GM18867 (cell line): Measurements from ENCODE around the gene SLC13A4.
"Not testable (repeated sequence)": the region's sequence is repeated elsewhere in the genome, so short reads cannot be mapped to it uniquely, and the experiment has no call there.

ENCODE experiments used
- ATAC-seq: cut with Tn5 transposase; IDR thresholded peaks from one replicate; pipeline ENCODE4 v1.9.1; 2021; ENCODE audit warnings: mild to moderate bottlenecking, moderate library complexity; ENCODE audit not compliant: unreplicated experiment

The SLC13A4 gene

GRCh38 chr7:135704074-135704473 is 23.9 kb downstream of the SLC13A4 start:
- ATAC-seq: no peak

DNA sequence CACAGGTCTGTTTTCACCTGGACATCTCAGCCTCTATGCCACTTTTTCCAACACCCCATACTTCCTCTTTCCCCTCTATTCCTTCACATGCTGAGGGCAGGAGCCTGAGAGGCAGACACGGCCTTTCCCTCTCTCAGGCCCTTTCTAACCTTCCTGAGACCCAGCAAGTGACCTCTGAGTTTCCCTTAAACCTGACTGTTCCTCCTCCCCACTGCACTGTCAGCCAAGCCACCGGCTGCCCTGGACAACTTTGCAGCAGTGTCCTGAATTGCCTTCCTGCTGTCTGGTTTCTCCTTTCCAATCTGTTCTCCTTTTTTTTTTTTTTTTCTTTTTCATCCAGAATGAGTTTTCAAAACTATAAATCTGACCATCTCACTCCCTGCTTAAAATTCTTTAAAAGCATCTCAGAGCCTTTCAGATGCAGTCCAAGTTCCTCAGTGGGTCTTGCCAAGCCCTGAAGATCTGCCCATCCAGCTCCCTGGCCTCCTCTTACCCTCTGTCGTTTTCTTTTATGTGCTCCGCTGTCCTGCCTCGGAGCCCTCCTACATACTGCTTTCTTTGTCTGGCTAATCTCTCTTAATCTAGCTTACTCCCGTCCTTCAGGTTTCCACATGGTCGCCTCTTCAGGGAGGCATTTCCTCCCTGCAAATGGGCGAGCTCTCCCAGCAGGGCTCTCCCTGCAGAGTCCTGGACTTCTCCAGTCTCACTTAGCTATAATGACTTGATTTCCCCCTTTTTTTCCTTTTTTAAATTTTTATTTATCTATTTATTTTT is 30.5 kb downstream of the SLC13A4 start:
- ATAC-seq: no peak

DNA sequence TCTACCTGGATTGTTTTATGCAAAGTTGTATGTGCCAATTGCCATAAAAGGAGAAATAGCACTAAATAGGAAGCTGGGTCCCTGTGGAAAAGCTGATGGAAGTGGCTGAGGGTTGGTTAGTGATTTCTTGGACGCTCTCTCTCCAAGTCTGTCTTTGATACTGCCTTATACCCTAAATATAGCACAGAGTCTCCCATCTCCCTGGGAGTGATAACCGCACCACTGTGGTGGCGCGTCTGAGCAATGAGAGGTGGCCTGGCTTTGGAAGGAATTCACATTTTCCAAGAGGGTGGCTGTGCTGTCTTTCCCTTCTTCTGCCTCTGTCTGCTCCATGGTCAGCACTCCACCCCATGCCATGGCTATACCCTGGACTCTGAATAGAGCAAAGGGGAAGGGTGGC is 34.4 kb downstream of the SLC13A4 start:
- no peak for ATAC-seq

GRCh38 chr7:135692606-135693005 is 35.4 kb downstream of the SLC13A4 start:
- ATAC-seq: not testable (repeated sequence)

DNA sequence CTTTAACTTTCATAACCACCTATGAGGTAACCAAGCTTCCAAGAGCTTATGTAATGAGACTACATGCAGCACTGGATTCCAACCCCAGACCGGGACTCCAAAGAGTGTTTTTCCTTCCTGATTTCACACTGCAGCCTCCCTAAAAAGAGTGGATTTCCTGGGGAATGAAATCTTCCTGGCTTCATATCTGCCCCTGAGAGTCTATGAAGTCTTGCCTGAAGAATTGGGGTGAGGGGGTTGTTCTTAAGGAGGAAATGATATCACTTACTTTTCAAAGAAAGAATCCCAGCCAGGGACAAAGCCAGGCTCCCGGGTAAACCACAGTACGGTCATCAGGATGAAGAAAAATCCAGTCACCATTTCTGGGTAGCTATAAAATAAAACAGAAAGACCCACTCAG is 35.9 kb downstream of the SLC13A4 start:
- ATAC-seq: no peak

GRCh38 chr7:135690566-135690965 is 37.4 kb downstream of the SLC13A4 start:
- no peak for ATAC-seq

DNA sequence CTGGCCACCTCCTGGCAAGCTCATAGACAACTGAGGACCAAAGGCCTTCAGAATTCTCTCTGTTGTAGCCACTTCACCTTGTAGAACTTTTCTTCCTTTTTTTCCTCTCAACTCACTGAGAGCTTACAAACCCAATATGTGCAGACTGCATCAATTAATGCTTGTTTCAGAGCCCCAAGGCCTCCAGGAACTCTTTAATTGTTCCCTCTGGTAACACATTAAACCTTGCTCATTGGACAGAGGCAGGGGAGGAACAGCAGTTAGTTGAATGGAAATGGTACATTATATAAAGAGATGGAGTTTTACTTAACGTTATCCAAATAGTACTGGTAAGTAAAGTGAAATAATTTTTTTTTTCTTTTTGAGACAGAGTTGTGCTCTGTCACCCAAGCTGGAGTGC is 40.5 kb downstream of the SLC13A4 start:
- no peak for ATAC-seq

- ATAC-seq: no peak
Observed at GRCh38 chr7:135685306-135686084, 42.5 kb downstream of the SLC13A4 start.

DNA sequence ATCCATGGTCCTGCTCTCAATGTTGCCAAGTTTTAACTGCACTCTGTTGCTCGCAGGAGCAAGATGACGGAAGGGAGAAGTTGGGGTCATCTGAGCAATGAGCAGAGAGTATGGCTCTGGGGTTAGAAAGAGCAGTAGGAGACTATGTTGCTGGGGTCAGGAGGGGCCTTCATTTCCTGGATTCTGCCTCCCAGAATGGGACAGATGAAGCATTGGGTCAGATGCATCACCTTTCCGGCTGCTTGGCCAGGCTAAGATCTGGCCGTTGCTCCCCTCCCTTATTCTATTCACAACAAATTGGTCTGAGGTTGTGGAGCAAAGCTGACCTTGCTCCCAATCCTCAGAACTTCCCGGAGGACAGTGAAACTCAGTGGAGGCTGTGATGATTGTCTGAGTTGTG is 43.3 kb downstream of the SLC13A4 start:
- no peak for ATAC-seq

- no peak for ATAC-seq
Observed at GRCh38 chr7:135684136-135684535, 43.9 kb downstream of the SLC13A4 start.

DNA sequence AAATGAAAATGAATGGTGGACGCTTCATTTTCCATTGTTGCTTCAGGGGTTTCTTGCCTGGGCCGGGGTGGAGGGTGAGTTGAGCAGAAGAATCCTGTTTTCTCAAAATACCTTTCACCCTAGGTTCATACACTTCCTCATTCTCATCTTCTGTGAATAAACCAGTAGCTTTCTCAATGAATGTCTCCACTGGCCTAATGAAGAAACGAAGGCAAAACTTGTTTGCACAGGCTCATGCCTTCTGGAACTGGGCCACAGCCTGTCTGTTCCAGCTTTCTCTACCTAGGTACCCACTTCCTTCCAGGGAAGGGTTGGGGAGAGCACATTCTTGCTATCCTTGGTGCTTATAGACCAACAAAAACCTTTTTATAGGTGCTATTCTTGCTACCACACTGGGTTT is 44.4 kb downstream of the SLC13A4 start:
- no peak for ATAC-seq

DNA sequence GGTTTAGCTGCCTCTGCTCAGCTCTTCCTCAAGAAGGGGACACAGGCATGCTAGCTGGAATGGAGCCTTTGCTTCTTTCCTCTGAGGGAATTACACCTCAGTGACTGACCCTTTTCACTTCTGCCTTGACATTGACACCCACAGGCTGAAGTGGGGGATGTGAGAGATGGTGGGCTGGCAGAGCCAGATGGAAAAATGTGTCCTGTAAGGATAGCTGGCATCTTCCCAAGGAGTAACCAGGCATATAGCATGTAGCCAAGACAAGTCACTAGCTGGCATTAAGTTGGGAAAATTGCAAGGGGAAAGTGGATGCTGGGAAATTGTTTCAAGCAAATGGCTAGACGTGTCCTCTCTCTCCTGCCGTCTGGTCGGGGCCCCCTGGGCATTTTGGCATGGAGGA is 45.8 kb downstream of the SLC13A4 start:
- no peak for ATAC-seq

DNA sequence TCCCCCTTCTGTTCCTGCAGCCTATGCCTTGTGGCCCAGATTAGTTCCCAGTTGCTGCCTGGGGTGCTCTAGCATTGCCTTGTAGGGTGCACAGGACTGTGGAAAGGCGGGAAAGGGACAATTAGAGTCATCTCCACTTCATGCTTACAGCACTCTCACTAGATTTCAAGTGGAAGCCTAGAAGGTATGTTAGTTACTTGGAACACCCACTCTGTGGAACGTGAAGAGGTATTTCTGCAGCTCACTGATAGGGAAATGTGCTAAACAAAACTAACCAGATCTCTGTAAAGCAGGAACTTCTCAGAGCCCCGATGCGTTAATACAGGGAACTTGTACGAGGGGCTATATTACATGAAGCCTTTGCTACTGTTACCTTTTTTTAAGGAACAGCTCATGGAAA is 46.2 kb downstream of the SLC13A4 start:
- ATAC-seq: no peak

GRCh38 chr7:135678612-135679575 is 49.1 kb downstream of the SLC13A4 start:
- ATAC-seq: no peak

DNA sequence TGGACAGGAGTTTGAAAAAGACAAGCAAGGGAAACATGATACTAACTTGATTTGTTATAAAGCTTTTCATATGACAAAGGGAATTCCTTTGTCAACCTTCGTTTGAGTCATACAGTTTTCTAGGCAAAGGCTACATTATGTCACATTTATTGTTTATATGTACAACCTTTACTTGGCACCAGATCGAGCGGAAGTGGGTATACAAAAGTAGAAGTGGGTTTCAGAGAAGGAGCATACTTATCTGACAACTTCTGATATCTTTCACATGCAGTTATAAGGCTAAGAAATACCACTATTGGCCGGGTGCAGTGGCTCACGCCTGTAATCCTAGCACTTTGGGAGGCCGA is 54.7 kb downstream of the SLC13A4 start:
- no peak for ATAC-seq

- ATAC-seq: peak; percentile 85
Observed at GRCh38 chr7:135672560-135673359, 55.2 kb downstream of the SLC13A4 start.

DNA sequence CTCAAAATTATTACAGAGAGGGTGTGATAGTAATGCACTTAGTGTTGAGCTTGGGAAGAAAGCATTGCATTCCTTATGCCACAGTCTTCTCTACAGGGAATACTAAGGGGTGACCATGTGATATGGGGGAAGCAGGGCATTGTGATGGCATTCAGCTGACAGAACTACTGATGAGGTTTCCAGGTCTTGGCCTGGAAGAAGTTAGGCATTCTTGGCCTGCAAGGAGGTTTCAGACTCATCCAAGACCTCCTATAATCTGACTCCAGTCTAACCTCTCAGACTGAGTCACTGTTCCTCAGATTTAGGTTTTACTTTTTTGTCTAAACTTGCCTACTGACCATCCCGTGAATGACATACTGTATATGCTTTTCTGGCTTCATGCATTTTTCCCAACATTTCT is 57.8 kb downstream of the SLC13A4 start:
- ATAC-seq: no peak

- ATAC-seq: no peak
Observed at GRCh38 chr7:135669774-135670173, 58.2 kb downstream of the SLC13A4 start.

DNA sequence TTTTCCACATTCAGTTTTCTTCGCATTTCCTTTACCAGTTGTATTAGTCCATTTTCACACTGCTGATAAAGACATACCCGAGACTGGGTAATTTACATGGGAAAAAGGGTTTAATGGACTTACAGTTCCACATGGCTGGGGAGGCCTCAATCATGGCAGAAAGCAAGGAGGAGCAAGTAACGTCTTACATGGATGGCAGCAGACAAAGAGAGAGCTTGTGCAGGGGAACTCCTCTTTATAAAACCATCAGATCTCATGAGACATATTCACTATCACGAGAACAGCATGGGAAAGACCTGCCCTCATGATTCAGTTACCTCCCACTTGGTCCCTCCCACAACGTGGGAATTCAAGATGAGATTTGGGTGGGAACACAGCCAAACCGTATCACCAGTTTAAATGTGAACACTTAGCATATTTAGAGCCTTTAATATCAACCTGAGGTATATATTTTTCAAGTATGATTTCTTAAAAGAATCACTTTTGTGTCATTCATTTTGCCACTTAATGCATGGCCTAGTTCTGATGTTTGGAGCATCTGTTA is 59.1 kb downstream of the SLC13A4 start:
- not testable (repeated sequence) for ATAC-seq

DNA sequence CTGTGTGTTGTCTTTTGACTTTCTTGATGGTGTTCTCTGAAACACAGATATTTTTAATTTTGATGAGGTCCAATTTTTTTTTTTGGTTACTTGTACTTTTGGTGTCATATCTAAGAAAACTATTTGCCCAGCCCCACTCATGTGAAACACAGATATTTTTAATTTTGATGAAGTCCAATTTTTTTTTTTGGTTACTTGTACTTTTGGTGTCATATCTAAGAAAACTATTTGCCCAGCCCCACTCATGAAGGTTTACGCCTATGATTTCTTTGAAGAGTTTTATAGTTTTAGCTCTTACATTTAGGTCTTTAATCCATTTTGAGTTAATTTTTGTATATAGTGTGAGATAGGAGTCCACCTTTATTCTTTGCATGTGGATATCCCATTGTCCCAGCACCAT is 60.4 kb downstream of the SLC13A4 start:
- ATAC-seq: not testable (repeated sequence)
